Stromal cell of bone marrow (primary cell): ENCODE data around the gene NPAS2.

Experiments
- DNase-seq: peaks from one replicate; pipeline ENCODE4 v3.0.0-alpha.2; 2012; ENCODE audit warnings: low read depth

NPAS2 gene

DNA sequence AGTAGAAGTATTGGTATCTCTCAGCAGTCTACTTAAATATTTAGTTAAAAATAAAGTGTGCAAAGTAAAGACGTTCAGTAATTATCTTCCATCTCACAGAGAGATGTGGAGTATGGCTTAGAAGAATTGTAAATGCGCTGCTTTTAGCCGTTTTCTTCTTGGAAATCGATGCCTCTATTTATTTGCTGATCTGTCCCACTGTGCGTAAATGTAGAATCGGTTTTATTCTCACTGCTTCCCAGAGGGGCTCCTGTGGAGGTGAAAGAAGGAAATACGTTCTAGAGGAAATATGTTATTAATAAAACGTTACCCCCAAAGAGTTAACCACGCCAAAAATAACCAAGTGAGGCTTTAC lies 1.9 kb downstream of the NPAS2 start:
- DNase-seq: no peak

- no peak for DNase-seq
Measured at GRCh38 chr2:100822587-100823248, 2.8 kb downstream of the NPAS2 start.

- no peak for DNase-seq
Measured at GRCh38 chr2:100823665-100824438, 3.9 kb downstream of the NPAS2 start.

- DNase-seq: no peak
Measured at GRCh38 chr2:100824842-100825241, 4.9 kb downstream of the NPAS2 start.

- DNase-seq: no peak
Measured at GRCh38 chr2:100826494-100826893, 6.6 kb downstream of the NPAS2 start.

- DNase-seq: no peak
Measured at GRCh38 chr2:100831158-100831750, 11.3 kb downstream of the NPAS2 start.

GRCh38 chr2:100831831-100832230 lies 11.9 kb downstream of the NPAS2 start:
- DNase-seq: no peak

- no peak for DNase-seq
Measured at GRCh38 chr2:100832885-100833284, 12.9 kb downstream of the NPAS2 start.

GRCh38 chr2:100833331-100833730 lies 13.4 kb downstream of the NPAS2 start:
- DNase-seq: no peak

DNA sequence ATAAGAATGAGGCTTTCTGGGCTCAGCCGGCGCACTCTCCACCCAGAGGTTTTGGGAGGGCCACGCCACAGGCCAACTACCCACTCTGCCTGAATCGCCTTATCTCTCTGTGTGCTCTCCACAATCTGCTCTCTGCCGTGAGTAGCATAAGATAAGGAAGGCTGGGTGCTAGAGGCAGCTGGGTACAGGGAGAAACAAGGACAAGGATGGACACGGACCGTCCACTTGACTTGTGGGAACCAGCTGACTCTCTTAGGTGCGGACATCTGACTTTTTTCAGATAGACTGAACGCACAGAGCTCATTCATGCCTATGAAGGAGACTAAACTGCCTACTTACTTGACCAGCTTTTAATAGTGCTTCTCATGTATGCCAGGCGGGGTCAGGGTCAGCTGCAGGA lies 14.3 kb downstream of the NPAS2 start:
- no peak for DNase-seq

- DNase-seq: no peak
Measured at GRCh38 chr2:100835006-100835659, 15.2 kb downstream of the NPAS2 start.

DNA sequence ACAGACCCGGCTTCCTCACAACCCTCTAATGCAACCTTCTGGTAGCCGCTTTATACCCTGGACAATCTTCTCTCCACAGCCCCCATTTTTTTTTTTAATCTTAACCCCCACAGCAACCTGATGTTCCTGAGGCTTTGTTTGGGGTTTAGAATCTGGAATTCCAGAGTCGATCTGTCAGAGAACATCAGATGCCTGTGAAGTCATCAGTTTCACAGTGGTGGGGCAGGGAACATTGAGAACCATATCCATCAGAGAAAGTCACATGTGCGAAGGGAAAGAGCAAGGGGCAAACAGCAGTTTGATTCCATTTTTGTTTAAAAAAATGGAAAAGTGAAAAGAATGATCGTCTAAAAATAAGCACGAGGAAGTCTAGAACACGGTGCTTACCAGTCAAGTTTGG lies 20.6 kb downstream of the NPAS2 start:
- DNase-seq: no peak

GRCh38 chr2:100842241-100842922 lies 22.4 kb downstream of the NPAS2 start:
- no peak for DNase-seq

DNA sequence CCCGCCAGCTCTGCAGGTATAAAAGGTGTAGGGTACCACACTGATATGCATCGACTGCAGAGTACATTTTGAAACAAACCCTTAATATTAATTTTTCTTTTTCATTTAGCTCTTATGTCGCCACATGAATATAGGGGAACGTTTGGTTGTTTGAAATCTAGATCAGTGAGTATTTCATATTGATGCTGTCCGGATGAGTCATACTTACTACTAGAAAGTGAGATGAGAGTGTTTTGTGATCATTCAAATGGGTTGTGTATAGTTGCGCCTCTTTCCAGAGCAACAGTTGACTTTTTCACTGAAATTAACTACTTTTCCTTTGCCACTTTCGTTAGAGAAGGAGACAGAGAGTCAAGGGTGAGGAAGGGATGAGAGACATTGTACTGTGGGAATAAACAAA lies 24.6 kb downstream of the NPAS2 start:
- no peak for DNase-seq

DNA sequence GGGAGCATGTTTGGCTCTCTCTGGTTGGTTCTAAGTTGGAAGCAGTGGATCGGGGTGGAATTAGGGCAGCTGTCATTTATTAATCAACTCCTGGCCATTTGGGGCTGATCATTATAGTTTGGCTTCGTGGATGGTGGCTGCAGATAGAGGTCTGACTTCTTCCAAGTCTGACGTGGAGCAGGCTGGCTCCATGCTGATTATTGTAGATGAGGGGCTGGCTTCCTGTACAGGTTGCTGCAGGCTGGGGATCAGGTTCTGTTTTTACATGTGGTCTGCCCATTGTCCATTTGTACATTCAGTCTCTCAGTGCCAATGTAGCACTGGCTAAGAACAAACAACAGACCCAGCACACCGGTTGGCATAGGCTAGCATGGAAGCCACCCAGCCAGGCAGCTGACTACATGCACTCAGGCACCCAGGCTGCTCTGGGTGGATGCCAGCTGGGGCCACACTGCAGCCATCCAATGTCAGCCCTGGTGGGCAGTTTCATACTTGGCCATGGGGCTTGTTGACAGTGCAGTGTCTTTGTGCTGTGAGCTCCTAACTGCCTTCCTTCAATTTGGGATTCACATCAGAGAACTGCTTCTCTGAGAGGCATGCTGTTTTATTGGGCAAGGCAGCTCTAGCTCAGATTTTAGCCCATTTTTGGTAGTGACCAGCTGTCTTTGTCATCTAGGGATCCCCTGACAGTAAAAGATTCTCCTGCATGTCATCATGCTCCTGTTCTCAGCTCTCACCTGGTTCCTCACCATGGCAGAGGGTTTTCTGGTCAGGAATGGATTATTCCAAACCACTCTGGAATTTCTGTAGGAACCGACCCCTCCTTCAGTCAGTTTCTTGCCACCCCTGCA lies 25.4 kb downstream of the NPAS2 start:
- no peak for DNase-seq

DNA sequence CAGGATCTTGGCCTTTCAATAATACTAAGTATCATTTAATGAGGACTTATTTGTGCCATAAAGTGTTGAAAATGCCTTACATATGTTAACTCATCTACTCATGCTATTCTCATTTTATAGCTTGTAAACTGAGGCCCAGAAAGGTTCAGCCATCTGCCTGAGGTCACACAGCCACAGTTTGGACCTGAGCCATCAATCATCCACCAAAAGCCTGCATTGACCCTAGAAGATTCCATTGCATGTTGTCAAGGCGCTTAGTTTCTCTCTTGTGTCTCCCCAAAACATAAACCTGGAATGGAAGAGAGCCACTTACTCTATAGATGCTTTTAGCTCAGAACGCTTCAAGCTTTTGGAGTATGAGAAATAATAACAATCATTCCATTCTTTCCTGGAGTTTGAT lies 26.8 kb downstream of the NPAS2 start:
- no peak for DNase-seq

- no peak for DNase-seq
Measured at GRCh38 chr2:100852447-100852846, 32.5 kb downstream of the NPAS2 start.

- no peak for DNase-seq
Measured at GRCh38 chr2:100852999-100853908, 33.3 kb downstream of the NPAS2 start.

GRCh38 chr2:100853909-100854810 lies 34.2 kb downstream of the NPAS2 start:
- no peak for DNase-seq
